Measurements from ENCODE around the gene IPCEF1.

- TF ChIP-seq EZH2 (IDR thresholded peaks at IDR 0.05; ENCODE audit: insufficient read depth, poor library complexity, severe bottlenecking): no peak
- TF ChIP-seq EZH2phosphoT487 (IDR thresholded peaks at IDR 0.05; ENCODE audit: insufficient read depth, low read depth): no peak
Observed at GRCh38 chr6:154358019-154358545, 1.5 kb upstream of the IPCEF1 start.

Data from GM23248 (cell line).